Myocyte (in vitro differentiated cells): ENCODE measurements around the gene SBK1. TPM values are rescaled to one million over a fixed set of nuclear protein-coding genes. Genes with fewer than 3 reads are reported as not detected.

Experiments used
- DNase-seq: peaks from one replicate; pipeline ENCODE4 v3.0.0-alpha.2; 2012; ENCODE audit warnings: low read depth
- polyA plus RNA-seq: library from polyadenylated mRNA; unstranded; fragments of >200 nt; gene quantifications from one replicate; pipeline ENCODE4 v1.2.1, GENCODE V29; 2012; ENCODE audit warnings: missing spikeins
- total RNA-seq: library from RNA; depleted of rRNA; stranded (reverse); fragments of >200 nt; gene quantifications from 2 replicates; pipeline ENCODE4 v1.2.3, GENCODE V29; 2014

SBK1 gene
- total RNA-seq = 3.7 and 4.3 TPM in 2 replicates
- 0.88 TPM for polyA plus RNA-seq

- DNase-seq = peak; percentile 57
Observed at GRCh38 chr16:28291651-28292626, at the start of gene SBK1. TSS of gene SBK1 (plus strand) at chr16:28292525. CDS start at chr16:28317392, 24,867 bp downstream.

- DNase-seq = peak; percentile 20
Observed at GRCh38 chr16:28249483-28249882, 42.8 kb upstream of the SBK1 start.

GRCh38 chr16:28250999-28251398 lies 41.3 kb upstream of the SBK1 start:
- DNase-seq = no peak

DNA sequence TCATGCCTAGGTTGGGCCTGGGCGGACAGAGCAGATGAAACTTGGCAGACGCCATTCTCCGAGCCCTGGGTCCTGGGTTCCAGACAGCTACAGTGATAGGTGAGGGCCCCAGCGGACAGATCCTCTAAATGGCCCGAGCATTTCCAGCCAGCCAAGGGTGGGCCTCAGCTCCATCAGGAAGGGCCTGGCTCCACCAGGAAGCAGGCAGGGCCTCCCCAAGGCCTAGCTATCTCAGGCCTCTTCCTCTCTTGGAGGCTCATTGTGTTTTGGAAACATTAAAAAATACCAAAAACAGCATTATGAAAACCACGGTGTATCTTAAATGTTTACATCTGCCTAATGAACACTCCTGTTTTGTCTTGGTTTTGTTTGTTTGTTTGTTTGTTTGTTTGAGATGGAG lies 38.2 kb upstream of the SBK1 start:
- DNase-seq = no peak

GRCh38 chr16:28255838-28256237 lies 36.5 kb upstream of the SBK1 start:
- no peak for DNase-seq

- no peak for DNase-seq
Observed at GRCh38 chr16:28257256-28257655, 35.1 kb upstream of the SBK1 start.

GRCh38 chr16:28258567-28258966 lies 33.8 kb upstream of the SBK1 start:
- peak; percentile 80 for DNase-seq

DNA sequence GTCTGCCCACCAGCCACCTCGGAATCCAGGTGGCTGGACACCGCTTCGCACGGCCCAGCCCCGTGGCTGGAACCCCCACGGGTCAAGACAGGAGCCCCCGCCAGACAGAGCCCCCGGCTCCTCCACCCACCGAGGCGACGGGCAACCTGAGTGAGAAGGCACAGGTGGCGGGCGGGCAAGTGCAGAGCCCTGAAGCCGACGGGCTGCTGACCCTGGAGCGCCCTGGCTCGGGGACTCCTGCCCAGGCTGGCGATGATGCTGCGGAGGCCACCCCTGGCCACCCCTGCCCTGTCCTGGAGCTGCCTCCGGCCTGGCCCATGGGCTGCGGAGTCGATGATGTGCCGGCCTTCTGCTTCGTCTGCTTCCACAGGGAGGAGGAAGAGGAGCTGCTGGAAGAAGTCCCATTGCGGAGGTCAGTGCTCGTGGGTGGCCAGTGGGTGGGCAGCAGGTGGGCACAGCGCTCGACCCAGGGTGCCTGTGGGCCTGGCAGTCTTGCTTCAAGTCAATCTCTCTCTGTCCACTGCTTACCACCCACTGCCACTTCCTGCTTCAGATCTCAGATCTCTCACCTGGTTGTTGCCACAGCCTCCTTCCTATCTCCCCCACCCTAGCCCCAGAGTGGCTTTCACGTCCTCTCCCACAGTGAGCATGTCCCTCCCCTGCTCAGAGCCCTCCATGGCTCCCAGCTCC lies 33.1 kb upstream of the SBK1 start:
- DNase-seq = no peak

DNA sequence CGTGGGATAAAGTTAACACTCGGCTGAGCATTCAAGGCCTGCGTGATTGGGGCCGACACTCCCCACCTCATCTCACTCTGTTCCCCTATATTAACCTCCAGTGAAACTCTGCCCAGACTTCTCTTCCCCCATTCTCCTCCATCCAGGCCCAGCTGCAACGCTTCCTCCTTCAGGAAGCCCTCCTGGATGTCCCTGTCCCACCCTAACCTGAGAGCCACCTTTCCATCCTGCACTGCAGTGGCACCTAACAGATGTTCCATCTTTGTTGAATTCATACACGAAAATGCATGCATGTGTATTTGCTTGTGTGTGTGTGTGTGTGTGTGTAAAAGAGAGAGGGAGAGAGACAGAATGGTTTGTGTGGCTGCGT lies 32.6 kb upstream of the SBK1 start:
- DNase-seq = no peak

DNA sequence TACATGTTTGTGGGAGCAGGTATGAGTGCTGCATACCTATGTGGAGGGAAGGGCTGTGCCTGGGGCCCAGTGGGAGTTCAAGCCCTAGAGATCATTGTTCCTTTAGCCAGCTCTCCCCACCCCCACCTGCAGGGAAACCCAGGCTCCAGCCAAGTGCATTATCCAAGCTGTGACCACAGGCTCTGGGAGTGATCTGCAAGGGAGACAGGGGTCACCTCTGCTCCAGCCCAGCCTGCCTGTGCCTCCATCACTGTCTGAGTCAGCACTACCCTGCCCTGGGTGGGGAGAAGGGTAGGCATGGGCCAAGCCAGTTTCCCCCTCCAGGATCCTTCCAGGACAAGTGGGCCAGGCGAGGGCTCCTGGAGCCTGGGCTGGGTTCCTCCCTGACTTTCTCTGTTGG lies 32.1 kb upstream of the SBK1 start:
- DNase-seq = peak; percentile 79

- peak; percentile 95 for DNase-seq
Observed at GRCh38 chr16:28261942-28262341, 30.4 kb upstream of the SBK1 start.

DNA sequence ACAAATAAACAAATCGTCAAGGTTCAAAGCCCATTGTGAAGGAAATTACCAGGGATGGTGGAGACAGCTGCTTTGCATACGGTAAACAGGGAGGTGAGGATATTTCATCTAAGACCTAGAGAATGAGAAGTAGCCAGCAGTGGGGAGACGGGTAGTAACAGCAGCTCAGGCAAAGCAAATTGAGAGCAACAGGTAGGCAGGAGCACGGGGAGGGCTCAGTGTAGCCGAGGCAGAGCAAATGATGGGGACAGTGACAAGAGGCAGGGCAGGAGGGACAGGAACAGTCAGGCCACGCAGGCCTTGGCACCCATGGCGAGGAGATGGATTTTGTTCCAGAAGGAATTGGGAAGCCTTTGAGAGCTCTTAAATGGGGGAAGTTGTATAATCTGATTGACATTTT lies 29.0 kb upstream of the SBK1 start:
- DNase-seq = no peak

DNA sequence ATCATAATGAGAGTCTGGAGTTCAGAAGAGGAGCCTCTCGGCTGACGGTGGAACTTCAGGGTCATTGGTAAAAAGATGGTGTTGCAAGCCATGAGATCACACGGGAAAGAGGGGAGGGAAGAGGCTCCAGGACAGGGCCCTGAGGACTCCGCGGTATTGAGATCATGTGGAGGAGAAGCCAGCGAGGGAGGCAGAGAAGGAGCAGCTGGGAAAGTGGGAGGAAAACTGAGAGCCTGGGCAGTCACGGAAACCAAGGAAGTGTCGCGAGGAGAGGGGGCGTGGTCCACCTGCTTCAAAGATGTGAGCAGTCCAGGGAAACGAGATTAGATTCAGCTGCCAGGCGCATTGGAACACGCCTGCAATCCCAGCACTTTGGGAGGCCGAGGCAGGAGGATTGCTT lies 27.7 kb upstream of the SBK1 start:
- DNase-seq = peak; percentile 59

DNA sequence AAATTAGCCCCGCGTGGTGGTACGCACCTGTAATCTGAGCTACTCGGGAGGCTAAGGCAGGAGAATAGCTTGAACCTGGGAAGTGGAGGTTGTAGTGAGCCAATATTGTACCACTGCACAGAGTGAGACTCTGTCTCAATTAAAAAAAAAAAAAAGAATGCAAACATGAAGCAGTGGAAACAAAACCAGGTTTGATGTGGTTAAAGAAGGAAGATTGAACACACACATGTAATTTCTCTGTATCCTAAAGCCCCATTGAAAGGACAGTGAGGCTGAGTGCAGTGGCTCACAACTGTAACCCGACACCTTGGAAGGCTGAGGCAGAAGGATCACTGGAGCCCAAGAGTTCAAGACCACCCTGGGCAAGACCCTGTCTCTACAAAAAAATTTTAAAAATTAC lies 26.5 kb upstream of the SBK1 start:
- DNase-seq = no peak

DNA sequence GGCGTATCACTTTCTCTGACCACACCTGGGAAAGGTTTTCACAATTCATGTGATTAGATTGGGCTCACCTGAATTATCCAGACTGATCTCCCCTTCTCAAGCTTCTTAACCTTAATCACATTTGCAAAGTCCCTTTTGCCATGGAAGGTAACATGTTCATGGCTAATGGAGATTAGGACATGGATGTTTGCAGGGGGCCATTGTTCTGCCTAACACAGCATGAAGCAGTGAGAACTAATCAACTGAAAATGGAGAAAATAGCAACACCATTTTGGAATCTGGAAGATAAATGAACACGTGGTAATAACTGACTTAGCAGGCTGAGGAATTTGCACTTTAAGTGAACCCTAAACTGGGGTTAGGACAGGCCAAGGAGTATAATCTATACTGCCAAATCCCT lies 25.0 kb upstream of the SBK1 start:
- no peak for DNase-seq

- no peak for DNase-seq
Observed at GRCh38 chr16:28273511-28273910, 18.8 kb upstream of the SBK1 start.

- DNase-seq = no peak
Observed at GRCh38 chr16:28274676-28275075, 17.6 kb upstream of the SBK1 start.

DNA sequence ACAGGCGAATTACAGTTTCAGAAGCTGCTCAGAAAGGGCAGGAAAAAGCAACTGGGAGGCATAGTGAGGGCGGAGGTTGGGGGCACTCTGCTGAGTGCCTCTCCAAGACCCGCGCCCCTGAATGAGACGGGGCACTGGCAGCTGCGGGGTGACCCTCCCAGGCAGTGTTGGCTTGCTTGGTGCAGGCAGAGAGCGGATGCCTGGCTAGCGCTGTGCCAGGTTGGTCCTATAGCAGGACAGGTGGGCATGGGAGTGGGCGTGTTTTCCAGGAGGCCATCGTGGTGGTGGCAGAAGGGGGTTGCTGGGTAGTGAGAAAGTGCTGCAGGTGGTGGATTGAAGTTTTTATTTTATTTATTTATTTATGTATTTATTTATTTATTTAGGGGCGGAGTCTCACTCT lies 16.0 kb upstream of the SBK1 start:
- DNase-seq = no peak

- peak; percentile 81 for DNase-seq
Observed at GRCh38 chr16:28277537-28278388, 14.6 kb upstream of the SBK1 start.

- no peak for DNase-seq
Observed at GRCh38 chr16:28279006-28279405, 13.3 kb upstream of the SBK1 start.
